ENCODE measurements around the gene SLC17A6. TPM values are rescaled to one million over a fixed set of nuclear protein-coding genes. Genes with fewer than 3 reads are reported as not detected.

The SLC17A6 gene
- total RNA-seq, 1 donor from 2014 or later = not detected

DNA sequence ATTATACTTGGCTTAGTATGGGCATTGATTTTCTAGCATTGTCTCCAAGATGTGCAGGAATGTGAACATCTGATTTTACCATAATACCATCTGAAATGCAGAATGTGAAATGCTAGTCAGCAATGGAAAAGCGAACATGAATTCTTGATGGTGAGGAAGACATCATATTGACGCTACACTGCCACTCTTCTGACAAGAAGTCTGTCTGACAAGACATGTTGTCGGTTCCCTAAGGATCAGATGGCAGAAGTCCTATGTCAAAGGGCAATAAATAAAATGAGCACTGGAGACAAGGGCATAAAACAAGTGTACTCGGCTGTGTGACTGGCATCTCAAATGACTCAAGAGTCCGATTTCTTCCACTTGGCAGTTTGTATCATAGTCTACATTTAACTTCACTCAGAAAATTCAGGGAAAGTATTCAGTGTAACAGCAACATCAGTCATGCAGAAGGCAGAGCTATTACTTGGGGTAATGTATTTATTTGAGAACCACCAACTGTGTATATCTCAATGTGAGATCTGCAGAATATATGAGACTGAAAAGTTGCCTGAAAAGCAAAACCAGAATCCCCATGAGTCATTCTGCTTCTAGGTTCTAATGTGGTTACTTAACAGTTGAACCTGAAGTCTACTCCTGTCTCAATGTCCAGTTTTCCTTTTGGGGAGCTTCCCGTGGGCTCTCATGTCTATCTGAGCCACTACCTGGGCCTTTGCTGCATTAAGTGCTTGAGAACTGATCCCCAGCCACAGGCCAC lies 51.5 kb downstream of the SLC17A6 start:
- no peak for DNase-seq
- no peak overlapping the region for H3K27ac ChIP-seq
- intact Hi-C loops (cut with DNase I) = no loop called here
- no peaks in the 10 kb centered on the region for H3K9me3 ChIP-seq
- no peaks in the 10 kb centered on the region for H3K27me3 ChIP-seq
- H3K4me1 ChIP-seq = no peaks in the 10 kb centered on the region
- H3K36me3 ChIP-seq = no peaks in the 10 kb centered on the region
- no peak overlapping the region for H3K4me3 ChIP-seq
- TF ChIP-seq, protein P1, sequence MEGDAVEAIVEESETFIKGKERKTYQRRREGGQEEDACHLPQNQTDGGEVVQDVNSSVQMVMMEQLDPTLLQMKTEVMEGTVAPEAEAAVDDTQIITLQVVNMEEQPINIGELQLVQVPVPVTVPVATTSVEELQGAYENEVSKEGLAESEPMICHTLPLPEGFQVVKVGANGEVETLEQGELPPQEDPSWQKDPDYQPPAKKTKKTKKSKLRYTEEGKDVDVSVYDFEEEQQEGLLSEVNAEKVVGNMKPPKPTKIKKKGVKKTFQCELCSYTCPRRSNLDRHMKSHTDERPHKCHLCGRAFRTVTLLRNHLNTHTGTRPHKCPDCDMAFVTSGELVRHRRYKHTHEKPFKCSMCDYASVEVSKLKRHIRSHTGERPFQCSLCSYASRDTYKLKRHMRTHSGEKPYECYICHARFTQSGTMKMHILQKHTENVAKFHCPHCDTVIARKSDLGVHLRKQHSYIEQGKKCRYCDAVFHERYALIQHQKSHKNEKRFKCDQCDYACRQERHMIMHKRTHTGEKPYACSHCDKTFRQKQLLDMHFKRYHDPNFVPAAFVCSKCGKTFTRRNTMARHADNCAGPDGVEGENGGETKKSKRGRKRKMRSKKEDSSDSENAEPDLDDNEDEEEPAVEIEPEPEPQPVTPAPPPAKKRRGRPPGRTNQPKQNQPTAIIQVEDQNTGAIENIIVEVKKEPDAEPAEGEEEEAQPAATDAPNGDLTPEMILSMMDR (IDR thresholded peaks at IDR 0.05) = no peak
- no peak for ATAC-seq

DNA sequence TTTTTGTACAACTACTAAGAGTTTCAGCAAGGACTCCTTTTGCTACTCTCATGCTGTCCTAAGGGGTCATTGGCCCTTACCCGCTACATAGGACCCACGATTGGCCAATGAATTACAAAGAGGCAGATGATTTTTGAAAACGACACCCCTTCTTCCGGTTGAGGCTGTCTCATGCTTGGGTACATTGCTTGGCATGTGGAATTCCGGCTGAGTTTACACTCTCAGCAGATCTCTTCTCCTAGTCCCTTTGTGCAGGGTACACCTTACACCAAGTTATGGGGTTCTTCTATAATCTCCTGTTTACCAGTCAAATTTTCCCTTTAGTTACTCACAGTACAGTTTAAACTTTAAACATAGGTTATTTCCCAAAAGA lies 52.1 kb downstream of the SLC17A6 start:
- TF ChIP-seq, protein P1 (IDR thresholded peaks at IDR 0.05) = no peak
- no peaks in the 10 kb centered on the region for H3K27me3 ChIP-seq
- no peaks in the 10 kb centered on the region for H3K36me3 ChIP-seq
- H3K4me1 ChIP-seq = no peaks in the 10 kb centered on the region
- no peaks in the 10 kb centered on the region for H3K9me3 ChIP-seq
- intact Hi-C loops (cut with DNase I) = no loop called here
- DNase-seq (no peak), ATAC-seq (no peak)
- H3K4me3 ChIP-seq = no peak overlapping the region
- no peak overlapping the region for H3K27ac ChIP-seq

DNA sequence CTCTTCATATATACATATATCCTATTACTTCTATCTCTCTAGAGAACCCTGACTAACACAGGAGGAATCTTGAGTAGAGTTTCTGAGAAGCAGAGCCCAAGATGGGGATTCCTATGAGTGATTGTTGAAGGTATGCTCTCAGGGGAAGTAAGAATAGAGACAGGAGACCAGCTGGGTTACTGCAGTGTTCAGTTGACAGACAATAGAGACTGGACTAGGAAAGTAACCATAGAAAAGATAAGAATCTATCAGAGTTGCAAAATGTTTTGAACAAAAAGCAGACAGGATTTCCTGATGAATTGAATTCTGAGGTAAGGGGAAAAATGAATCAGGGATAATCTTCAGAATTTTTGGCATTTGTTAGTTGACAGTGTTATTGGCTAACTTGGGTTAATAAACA lies 54.4 kb downstream of the SLC17A6 start:
- intact Hi-C loops (cut with DNase I) = no loop called here
- Histone ChIP-seq H3K36me3 (no peaks in the 10 kb centered on the region), H3K9me3 (no peaks in the 10 kb centered on the region), H3K4me1 (no peaks in the 10 kb centered on the region), H3K4me3 (no peak overlapping the region), H3K27me3 (no peaks in the 10 kb centered on the region), H3K27ac (no peak overlapping the region)
- ATAC-seq (no peak), DNase-seq (no peak)
- TF ChIP-seq, protein P1 (IDR thresholded peaks at IDR 0.05) = no peak

DNA sequence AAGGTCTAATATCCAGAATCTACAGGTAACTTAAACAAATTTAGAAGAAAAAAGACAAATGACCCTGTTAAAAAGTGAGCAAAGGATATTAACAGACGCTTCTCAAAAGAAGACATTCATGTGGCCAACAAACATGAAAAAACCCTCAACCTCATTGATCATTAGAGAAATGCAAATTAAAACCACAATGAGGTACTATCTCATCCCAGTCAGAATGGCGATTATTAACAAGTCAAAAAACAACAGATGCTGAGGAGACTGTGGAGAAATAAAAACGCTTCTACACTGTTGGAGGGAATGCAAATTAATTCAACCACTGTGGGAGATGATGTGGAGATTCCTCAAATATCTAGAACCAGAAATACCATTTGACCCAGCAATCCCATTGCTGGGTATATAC lies 67.2 kb downstream of the SLC17A6 start:
- no peaks in the 10 kb centered on the region for H3K9me3 ChIP-seq
- H3K4me1 ChIP-seq = no peaks in the 10 kb centered on the region
- intact Hi-C loops (cut with DNase I) = no loop called here
- DNase-seq (no peak), ATAC-seq (no peak)
- H3K4me3 ChIP-seq = no peak overlapping the region
- H3K36me3 ChIP-seq = no peaks in the 10 kb centered on the region
- no peaks in the 10 kb centered on the region for H3K27me3 ChIP-seq
- TF ChIP-seq, protein P1 (IDR thresholded peaks at IDR 0.05) = no peak
- H3K27ac ChIP-seq = no peak overlapping the region

DNA sequence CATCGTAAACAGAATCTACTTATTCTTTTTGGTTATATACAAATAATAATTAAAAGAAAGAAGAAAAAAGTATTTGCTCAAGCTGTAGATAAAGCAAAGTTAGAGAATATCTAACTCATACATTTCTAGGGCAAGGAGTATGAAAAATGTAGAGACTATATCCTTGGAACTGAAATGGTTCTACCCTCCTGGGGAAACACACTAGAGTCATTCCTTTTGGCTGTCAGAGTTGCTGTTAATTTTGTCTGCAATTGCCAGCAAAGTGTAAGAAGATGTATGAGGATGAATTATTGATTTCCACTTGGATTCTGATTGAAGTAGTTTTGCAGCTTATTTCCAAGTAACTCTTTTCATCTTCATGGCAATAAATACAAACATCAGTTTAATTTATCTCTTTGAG lies 69.1 kb downstream of the SLC17A6 start:
- intact Hi-C loops (cut with DNase I) = no loop called here
- DNase-seq (no peak), ATAC-seq (no peak)
- H3K4me3 ChIP-seq = no peak overlapping the region
- H3K36me3 ChIP-seq = no peaks in the 10 kb centered on the region
- TF ChIP-seq, protein P1 (IDR thresholded peaks at IDR 0.05) = no peak
- H3K4me1 ChIP-seq = no peaks in the 10 kb centered on the region
- no peak overlapping the region for H3K27ac ChIP-seq
- no peaks in the 10 kb centered on the region for H3K27me3 ChIP-seq
- no peaks in the 10 kb centered on the region for H3K9me3 ChIP-seq

DNA sequence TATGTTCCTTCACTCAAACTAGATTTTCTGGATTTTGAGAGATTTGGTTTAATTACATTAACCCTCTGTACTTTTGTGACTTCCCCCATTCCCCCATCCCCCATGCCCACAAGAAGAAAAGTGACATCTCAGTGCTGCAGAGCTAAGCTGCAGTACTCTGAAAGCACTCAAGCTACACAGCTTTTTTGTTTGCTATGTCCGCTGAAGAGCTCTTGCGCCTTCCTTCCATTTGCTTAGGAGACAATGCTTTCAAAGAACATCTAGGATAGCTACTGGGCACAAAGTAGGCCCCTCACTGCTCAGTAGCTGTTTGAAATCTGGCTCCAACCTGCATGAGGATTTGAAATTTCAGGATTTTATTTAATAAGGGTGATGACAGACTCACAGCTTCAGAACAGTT lies 69.7 kb downstream of the SLC17A6 start:
- Histone ChIP-seq H3K4me1 (no peaks in the 10 kb centered on the region), H3K9me3 (no peaks in the 10 kb centered on the region), H3K36me3 (no peaks in the 10 kb centered on the region), H3K4me3 (no peak overlapping the region), H3K27ac (no peak overlapping the region), H3K27me3 (no peaks in the 10 kb centered on the region)
- no peak for ATAC-seq
- DNase-seq = no peak
- intact Hi-C loops (cut with DNase I) = no loop called here
- TF ChIP-seq, protein P1 (IDR thresholded peaks at IDR 0.05) = no peak

Measured in upper lobe of right lung (tissue), 1 donor.